Left ventricle myocardium inferior (tissue), 1 donor: ENCODE data around the gene INVS. TPM values are rescaled to one million over a fixed set of nuclear protein-coding genes. Genes with fewer than 3 reads are reported as not detected.

Experiments used
- DNase-seq: peaks from one replicate; pipeline ENCODE4 v3.0.0-alpha.2; 2020
- H3K27ac ChIP-seq: fragments of 200-600 bp; replicated peaks from 2 replicates; pipeline ENCODE4 v1.8.0; 2021
- H3K27me3 ChIP-seq: fragments of 200-600 bp; 2 replicates; pipeline ENCODE4 v1.8.0; 2021; ENCODE audit warnings: low read depth
- H3K36me3 ChIP-seq: fragments of 200-600 bp; 2 replicates; pipeline ENCODE4 v1.8.0; 2021
- H3K4me1 ChIP-seq: fragments of 200-600 bp; 2 replicates; pipeline ENCODE4 v1.8.0; 2021
- H3K4me3 ChIP-seq: fragments of 200-600 bp; 2 replicates; pipeline ENCODE4 v1.8.0; 2021; ENCODE audit warnings: mild to moderate bottlenecking, moderate library complexity
- H3K9me3 ChIP-seq: fragments of 200-600 bp; replicated peaks from 2 replicates; pipeline ENCODE4 v1.8.0; 2021
- intact Hi-C: fragments of 100-400 bp; cut with micrococcal nuclease; formaldehyde crosslinking; loops from one replicate; pipeline ENCODE4 v1.11.0; 2022
- total RNA-seq: library from RNA; stranded (reverse); fragmentation: NEBNext Ultra II Directional; extraction: Animal tissue kit (Norgen Biotek cat#: 25700); gene quantifications from one replicate; pipeline ENCODE4 v1.2.1, GENCODE V29; 2021
- TF ChIP-seq, protein P1 (sequence below): fragments of 200-600 bp; IDR thresholded peaks from 2 replicates; pipeline ENCODE4 v1.8.0; 2021; ENCODE audit warnings: antibody characterized with exemption, mild to moderate bottlenecking, borderline replicate concordance
- donor health status: DM: no; HTN: yes; CAD: no; lungs with severe emphysema.

The INVS gene
- total RNA-seq, 1 donor from 2014 or later = 6.7 TPM

DNA sequence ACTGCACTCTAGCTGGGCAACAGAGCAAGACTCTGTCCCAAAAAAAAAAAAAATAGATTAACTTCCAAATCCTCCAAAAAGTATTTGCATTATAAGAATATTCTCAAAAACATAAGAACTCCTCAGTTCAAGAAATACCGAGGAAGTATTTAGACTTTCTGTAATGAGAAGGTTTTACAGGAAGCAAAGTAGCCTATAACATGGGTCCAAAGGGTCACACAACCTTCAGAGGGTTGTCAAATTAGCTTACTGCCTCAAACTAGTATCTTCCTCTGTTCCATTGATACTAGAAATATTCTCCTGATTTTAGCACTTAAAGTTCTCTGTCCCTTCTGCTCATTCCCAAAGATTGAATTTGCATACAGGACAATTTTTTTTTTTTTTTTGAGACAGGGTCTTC lies 121.9 kb downstream of the INVS start:
- TF ChIP-seq, protein P1, sequence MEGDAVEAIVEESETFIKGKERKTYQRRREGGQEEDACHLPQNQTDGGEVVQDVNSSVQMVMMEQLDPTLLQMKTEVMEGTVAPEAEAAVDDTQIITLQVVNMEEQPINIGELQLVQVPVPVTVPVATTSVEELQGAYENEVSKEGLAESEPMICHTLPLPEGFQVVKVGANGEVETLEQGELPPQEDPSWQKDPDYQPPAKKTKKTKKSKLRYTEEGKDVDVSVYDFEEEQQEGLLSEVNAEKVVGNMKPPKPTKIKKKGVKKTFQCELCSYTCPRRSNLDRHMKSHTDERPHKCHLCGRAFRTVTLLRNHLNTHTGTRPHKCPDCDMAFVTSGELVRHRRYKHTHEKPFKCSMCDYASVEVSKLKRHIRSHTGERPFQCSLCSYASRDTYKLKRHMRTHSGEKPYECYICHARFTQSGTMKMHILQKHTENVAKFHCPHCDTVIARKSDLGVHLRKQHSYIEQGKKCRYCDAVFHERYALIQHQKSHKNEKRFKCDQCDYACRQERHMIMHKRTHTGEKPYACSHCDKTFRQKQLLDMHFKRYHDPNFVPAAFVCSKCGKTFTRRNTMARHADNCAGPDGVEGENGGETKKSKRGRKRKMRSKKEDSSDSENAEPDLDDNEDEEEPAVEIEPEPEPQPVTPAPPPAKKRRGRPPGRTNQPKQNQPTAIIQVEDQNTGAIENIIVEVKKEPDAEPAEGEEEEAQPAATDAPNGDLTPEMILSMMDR = no peak
- no peak for DNase-seq
- H3K36me3 ChIP-seq = no peaks in the 10 kb centered on the region
- H3K4me3 ChIP-seq = no peak overlapping the region
- no peaks in the 10 kb centered on the region for H3K27me3 ChIP-seq
- intact Hi-C loops = loop anchor here (10.0 kb wide), 1 partner anchor 196 kb away; no protein-coding TSS in a partner anchor
- H3K4me1 ChIP-seq = peaks cover 18% of the 10 kb centered on the region
- H3K9me3 ChIP-seq = no peaks in the 10 kb centered on the region
- no peak overlapping the region for H3K27ac ChIP-seq

GRCh38 chr9:100221538-100221937 lies 122.5 kb downstream of the INVS start:
- DNase-seq = no peak
- Histone ChIP-seq H3K36me3 (peaks cover 4% of the 10 kb centered on the region), H3K9me3 (no peaks in the 10 kb centered on the region), H3K4me1 (peaks cover 18% of the 10 kb centered on the region), H3K27ac (no peak overlapping the region), H3K27me3 (no peaks in the 10 kb centered on the region), H3K4me3 (no peak overlapping the region)
- intact Hi-C loops = loop anchor here (10.0 kb wide), 1 partner anchor 197 kb away; no protein-coding TSS in a partner anchor
- TF ChIP-seq, protein P1 = no peak

DNA sequence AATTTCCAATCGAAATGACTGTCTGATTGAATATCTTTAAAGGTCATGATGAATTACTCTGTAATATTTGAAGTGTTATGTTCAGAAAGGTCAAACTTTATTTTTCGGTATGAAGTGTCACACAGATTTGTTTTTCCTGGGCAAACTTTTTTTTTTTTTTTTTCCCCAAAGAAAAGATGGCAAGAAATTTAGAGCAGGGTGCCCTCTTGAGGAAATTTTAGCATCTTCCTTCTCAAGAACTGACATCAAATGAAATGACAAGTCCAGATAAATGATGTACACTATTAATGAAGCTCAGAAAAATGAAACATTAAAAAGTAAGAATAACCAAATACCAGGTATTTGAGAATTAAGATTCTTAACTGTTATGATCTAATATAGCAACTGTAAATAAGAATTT lies 123.6 kb downstream of the INVS start:
- no peak overlapping the region for H3K27ac ChIP-seq
- intact Hi-C loops = loop anchor here (10.0 kb wide), 1 partner anchor 198 kb away; no protein-coding TSS in a partner anchor
- TF ChIP-seq, protein P1 = peak; percentile 50
- H3K9me3 ChIP-seq = no peaks in the 10 kb centered on the region
- H3K4me3 ChIP-seq = no peak overlapping the region
- H3K36me3 ChIP-seq = peaks cover 12% of the 10 kb centered on the region
- H3K27me3 ChIP-seq = no peaks in the 10 kb centered on the region
- no peak for DNase-seq
- peaks cover 13% of the 10 kb centered on the region for H3K4me1 ChIP-seq

- no peaks in the 10 kb centered on the region for H3K27me3 ChIP-seq
- intact Hi-C loops = loop anchor here (10.0 kb wide), 1 partner anchor 203 kb away; no protein-coding TSS in a partner anchor
- H3K4me1 ChIP-seq = no peaks in the 10 kb centered on the region
- H3K4me3 ChIP-seq = no peak overlapping the region
- H3K9me3 ChIP-seq = peaks cover 12% of the 10 kb centered on the region
- H3K27ac ChIP-seq = no peak overlapping the region
- no peak for DNase-seq
- peaks cover 42% of the 10 kb centered on the region for H3K36me3 ChIP-seq
- TF ChIP-seq, protein P1 = no peak
Observed at GRCh38 chr9:100227636-100228035, 128.6 kb downstream of the INVS start.

DNA sequence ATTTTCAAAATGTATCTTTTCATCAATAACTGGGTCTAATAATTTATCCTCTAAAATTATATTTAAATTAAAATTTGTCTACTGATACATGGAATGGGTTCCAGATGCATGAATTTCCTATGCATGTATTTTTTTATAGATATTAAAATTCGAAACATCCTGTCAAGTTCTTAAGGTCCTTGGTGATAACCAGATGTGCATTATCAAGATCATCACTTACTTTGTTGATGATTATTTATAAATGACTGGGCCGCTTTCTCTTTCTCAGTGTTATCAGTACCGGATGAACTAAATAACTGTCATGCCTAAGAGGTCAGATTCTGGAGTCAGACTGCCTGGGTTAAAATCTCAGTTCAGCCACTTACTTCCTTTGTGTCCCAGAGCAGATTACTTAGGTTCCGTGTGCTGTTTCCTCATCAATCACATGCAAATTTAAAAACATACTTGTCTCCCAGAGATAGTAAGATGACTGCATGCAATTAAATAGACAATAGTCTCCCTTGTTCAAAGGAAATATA lies 129.4 kb downstream of the INVS start:
- TF ChIP-seq, protein P1 = no peak
- intact Hi-C loops = loop anchor here (10.0 kb wide), 1 partner anchor 204 kb away; no protein-coding TSS in a partner anchor
- Histone ChIP-seq H3K36me3 (peaks cover 44% of the 10 kb centered on the region), H3K27me3 (no peaks in the 10 kb centered on the region), H3K4me1 (no peaks in the 10 kb centered on the region), H3K9me3 (peaks cover 14% of the 10 kb centered on the region), H3K27ac (no peak overlapping the region), H3K4me3 (no peak overlapping the region)
- DNase-seq = no peak
